ENCODE results near the gene FAM171A2. TPM values are rescaled to one million over a fixed set of nuclear protein-coding genes. Genes with fewer than 3 reads are reported as not detected.
"Not testable (repeated sequence)": the region's sequence is repeated elsewhere in the genome, so short reads cannot be mapped to it uniquely, and the experiment has no call there.

The FAM171A2 gene
- total RNA-seq (2014; rRNA removed; shearing (Covaris generic)), result 3.4 and 6.5 TPM in 2 replicates

GRCh38 chr17:44363613-44364159 is at the start of gene FAM171A2:
TSS of gene FAM171A2 (minus strand) at chr17:44363853. CDS start at chr17:44363714, 139 bp downstream.
- no peak for DNase-seq (ENCODE audit: low spot score)

DNA sequence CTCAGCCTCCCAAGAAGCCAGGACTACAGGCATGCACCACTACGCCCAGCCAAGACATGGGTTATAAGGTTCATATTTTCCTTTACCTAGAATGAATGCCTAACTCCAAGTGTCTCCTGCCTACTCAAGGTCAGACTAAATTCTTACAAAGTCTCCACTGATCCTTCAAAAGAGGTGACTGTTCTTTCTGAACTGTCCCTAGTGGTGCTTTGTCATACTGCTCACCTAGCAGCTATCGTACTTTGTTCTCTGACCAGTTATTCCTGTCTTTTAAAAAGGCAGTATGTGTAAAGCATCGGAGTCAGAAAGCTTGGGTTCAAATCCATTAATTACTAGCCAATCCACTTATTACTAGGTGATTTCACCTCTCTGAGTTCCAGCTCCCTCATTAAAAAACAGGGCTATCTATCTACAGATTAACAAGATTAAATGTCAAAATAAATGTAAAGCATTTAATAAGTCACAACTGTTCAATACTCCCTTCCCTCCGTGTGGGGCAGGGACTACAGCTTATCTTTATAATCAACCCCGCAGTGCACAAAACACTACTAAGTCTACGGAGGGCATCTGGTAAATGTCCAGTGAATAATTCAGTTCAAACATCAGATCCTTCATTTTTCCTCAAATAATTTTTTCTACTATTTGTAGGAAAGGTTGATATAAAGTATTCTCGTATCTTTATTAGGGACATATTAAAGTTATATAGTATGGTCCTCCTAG is 45.8 kb upstream of the FAM171A2 start:
- DNase-seq (ENCODE audit: low spot score), result no peak

GRCh38 chr17:44408786-44409185 is 45.1 kb upstream of the FAM171A2 start:
- DNase-seq (ENCODE audit: low spot score), result no peak

DNA sequence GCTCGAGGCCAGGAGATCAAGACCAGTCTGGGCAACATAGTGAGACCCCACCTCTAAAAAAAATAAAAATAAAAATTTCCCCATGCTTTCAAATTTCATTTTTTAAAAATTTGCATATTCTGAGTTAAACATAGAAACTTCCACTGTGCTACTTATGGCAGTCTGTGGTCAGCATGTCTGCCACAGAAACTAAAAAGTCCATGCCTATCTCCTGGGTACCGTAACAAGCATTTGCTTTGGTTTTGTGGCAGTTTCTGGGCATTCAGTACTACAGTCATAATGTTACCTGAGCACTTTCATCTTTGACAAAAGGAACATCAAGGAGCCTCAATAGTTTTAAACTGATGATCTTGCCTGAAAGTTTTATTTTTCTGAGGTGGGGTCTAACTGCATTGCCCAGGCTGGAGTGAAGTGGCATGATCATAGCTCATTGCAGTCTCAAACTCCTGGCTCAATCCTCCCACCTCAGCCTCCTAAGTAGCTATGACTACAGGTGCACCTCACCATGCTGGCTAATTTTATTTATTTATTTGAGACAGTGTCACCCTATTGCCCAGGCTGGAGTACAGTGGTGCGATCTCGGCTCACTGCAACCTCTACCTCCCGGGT is 39.0 kb upstream of the FAM171A2 start:
- no peak for DNase-seq (ENCODE audit: low spot score)

DNA sequence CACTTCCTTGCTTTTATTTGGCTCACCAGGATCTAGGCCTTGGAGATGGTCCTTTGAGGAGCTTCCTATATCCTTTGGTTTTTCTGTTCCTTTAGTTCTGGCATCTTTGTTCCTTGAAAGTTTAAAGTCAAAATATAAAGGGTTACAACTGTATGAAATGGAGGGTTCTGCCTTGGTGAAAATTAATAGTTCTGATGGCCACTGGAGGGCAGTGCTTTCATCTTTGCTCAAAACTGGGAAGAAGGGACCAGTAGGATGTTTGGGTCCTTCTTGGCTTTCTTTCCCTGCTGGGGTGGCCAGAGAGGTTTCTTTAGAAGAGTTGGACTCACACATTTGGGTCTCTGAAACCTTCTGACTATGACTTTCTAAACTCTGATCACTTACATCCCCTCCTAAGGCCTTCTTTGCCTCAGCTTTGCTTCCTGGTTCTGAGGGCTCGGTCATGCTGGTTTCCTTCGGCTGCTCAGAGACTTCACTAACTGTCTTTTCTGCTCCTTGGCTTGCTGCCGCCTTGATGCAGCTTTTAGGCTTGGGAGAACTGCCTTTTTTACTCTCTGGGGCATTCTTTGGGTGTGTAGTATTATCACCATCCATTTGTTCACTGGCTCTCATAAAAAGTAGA is 36.7 kb upstream of the FAM171A2 start:
- DNase-seq (ENCODE audit: low spot score), result no peak

DNA sequence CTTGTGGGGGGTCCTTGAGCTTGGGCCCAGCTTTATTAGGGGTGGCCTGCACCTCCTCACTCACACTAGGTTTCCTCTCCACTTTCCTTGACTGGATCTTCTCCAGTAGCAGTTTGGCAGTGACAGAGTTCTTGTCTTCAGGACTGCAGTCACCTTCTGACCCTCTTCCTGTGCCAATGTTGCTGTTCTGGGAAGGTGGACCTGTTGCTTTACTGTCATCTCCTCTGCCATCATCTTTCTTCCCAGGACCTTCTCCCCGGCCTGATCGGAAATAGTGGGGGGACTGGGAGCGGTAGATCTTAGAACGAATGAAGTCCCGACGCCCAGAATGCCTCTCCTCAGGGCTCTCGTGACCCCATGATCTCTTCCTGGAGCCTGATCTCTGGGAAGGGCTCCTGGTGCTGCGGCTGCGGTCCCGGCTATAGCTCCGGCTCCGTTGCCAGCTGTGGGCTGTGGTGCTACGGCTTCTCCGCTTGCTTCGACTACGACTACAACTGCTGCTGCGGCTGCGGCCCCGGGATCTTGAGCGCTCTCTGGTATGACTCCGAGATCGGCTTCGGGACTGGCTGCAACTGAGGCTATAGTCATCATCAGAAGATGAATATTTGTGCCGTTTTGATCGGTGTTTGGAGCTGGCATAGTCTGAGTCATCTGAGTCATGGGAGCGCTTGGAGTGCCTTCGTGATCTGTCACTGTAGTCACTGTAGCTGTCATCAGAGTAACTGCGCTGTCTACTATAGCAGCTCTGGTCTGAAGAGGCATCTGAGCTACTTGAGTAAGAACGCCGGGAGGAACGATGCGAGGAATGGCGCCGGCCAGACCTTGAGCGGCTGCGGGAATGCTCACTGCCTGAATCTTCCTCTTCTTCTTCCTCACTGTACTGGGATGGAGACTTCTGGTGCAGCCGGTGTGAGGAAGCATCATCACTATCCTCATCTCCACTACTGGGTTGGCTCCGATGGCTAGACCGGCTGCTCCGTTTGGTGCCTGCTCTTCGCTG is 35.3 kb upstream of the FAM171A2 start:
- no peak for DNase-seq (ENCODE audit: low spot score)

- DNase-seq (ENCODE audit: low spot score), result no peak
These were observed 34.1 kb upstream of the FAM171A2 start for GRCh38 chr17:44397479-44398440.

DNA sequence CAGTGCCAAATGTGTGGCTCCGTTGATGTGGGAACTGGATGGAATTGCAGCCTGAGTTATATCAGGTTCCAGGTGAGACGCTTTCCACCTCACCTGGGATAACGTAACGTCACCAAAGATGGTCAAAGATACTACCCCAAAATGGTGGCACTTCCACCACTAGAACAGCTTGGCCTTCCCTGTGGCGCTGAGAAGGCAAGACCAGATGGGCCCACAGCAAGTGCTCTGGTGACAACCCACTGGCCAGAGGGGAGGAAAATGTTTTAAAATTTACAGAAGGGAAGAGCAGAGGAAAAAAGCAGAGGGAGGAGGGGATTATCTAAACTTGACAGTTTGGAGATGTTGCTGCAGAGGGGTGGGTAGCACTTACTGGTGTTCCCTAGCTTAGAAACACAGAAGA is 33.3 kb upstream of the FAM171A2 start:
- no peak for DNase-seq (ENCODE audit: low spot score)

DNA sequence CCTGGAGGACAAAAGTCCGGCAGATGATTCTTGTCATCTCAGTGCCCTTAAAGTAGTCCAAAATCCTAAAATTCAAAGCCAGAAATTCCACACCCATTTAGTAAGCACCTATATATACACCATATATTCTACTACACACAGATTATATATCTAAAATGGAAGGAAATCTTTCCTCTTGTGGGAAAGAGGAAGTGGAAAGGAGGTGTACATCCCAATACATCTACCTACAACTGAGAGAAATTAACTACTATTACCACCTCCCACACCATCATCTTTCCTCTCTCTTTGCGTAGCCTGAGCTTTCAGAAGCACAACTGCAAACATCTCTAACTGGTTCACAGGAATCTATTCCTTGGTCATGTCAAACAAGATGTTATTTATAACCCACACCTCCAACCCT is 31.2 kb upstream of the FAM171A2 start:
- DNase-seq (ENCODE audit: low spot score), result no peak

GRCh38 chr17:44394112-44394511 is 30.5 kb upstream of the FAM171A2 start:
- DNase-seq (ENCODE audit: low spot score), result not testable (repeated sequence)

GRCh38 chr17:44390250-44390870 is 26.7 kb upstream of the FAM171A2 start:
- DNase-seq (ENCODE audit: low spot score), result no peak

DNA sequence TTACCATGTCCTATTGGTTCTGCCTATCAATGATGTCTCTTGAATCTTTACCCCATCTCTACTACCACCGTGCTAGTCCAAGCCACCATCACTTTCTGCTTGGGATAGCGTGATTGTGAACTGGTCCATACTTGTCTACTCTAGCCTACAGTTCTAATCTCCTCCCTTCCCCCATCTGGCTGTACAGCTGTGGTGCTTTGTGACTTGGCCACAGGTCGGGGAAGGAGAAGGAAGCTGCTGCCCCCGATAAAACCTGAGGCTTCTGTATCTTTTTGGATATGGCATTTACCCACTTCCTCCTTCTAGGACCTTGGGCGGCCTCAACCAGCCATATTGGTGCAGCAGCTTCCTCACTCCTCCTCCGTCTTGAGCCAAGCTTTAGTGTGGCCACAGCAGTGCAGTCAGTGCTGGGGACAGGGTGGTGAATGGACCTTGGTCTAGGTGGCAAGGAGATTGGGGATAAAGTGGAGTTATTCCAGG is 26.1 kb upstream of the FAM171A2 start:
- DNase-seq (ENCODE audit: low spot score), result no peak

GRCh38 chr17:44389281-44389680 is 25.6 kb upstream of the FAM171A2 start, which contains the start of gene ITGA2B:
TSS of gene ITGA2B (minus strand) at chr17:44389649. CDS start at chr17:44389473, 176 bp downstream.
- no peak for DNase-seq (ENCODE audit: low spot score)

DNA sequence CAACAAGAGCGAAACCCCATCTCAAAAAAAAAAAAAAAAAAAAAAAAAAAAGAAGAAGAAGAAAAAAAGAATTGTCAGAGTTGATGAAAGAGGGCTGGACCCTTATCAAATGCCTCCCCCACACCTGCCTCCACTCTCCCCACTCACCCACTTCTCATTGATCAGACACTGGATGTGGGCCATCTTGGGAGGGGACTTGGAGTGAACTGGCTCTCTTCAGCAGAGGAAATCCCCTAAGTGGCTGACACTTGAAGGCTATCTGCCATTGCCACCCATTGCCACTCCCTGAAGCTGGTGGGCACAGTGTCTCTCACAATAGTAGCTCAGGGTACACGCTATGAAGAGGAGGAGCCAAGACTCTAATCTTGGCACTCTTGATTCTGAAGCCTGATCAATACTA is 24.2 kb upstream of the FAM171A2 start:
- no peak for DNase-seq (ENCODE audit: low spot score)

DNA sequence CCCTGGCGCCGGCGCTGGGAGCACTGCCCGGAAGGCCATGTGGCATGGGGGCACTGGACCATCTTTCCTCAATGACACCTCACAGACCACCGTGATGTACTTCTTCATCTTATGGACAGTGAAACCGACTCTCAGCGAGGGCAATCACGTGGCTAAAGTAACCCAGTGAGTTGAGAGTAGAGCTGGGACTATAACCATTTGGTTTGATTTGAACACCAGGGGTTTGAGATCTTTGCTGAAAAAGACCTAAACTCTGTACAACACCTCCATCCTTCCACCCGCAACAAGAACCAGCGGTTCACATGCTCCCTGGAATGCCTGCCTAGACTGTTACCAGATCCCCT is 22.5 kb upstream of the FAM171A2 start:
- no peak for DNase-seq (ENCODE audit: low spot score)

DNA sequence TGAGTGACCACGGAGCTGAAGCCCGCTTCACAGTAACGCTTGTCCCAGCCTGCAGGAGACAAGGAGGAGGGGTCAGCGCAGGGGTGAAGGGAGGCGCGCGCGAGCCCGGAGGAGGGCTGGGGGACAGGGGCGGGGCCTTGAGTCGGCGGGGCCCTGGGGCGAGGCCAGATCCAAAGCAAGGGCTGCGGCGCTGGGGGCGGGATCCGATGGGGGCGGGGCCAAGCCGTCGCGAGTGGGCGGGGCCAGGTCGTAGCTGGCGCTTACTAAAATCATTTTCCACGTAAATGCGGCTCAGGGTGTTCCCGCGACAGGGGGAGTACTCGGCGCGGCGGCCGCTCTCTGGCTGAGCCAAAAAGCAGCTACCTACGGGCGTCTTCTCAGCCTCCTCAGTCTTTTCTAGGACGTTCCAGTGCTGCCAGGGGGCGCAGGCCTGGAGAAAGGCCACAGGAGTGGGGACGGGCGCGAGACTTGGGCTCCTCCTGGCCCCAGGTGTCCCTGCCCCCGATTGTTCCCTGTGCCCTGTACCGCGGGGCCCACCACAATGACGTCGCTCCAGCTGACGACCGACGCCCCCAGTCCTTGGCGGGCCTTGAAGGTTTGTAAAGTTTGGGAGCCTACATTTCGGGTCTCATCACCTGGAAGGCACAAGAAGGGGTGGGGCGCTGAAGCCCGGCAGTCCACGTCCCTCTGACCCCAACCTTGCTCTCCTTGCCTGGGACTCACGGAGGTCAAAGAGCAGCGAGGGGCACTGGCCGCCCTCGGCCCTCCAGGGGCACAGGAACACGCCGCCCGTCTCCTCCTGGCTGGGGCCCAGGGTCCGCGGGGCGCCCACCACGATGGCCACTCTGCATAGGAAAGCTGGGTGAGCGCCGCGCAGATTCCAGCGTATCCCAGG is 21.9 kb upstream of the FAM171A2 start:
- DNase-seq (ENCODE audit: low spot score), result peak; percentile 64

DNA sequence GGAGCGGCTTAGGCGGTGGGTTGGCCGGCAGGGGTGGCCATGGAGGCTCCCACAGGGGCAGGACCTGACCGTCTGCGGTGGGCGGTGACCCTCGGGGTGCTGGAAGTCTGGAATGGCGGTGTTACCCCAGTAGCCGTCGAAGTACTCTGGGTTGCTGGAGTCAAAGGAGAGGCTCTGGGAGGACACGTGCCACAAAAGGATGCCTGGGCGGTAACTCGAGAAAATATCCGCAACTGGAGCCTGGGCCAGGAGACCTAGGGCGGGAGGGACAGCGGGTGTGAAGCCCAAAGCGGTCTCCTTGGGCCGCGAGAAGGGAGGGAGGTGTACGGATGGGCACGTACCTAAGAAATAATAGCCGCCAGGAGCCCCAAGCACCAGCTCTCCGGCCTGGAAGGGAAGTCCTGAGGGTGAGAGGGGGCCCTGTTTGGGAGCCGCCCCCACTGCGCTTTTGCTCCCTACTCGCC is 21.2 kb upstream of the FAM171A2 start:
- no peak for DNase-seq (ENCODE audit: low spot score)

DNA sequence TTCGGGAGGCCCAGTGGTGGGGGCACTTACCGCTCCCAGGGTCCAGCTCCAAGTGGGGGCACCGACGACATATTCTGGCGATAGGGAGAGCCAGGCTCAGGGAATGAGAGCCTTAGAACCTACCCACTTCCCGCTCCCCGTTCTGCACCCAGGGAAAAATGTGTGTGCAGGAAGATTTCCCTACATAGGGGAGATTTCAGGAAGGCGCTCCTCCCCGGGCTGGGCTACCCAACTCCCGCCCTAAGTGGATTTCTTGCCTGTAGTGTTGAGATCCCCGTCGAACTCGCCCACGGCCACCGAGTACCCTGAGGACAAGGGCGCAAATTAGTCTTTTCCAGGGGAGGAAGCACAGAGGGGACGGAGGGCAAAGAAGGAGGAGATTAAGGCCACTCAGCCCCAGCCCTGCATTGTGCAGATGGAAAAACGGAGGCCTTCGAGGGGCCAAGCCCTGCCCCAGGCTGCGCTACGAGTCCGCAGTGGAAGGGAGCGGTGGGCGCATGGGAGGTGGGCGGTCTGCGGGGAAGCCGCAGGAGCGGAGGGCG is 20.7 kb upstream of the FAM171A2 start:
- DNase-seq (ENCODE audit: low spot score), result no peak

All from H4 (cell line).